GM19452 (cell line): ENCODE data around the gene TRIM59.
A peak's percentile ranks its signal among the peaks of the same experiment; 100 is the strongest.
"Not testable (repeated sequence)": the region's sequence is repeated elsewhere in the genome, so short reads cannot be mapped to it uniquely, and the experiment has no call there.

Experiments used
- ATAC-seq: cut with Tn5 transposase; IDR thresholded peaks from one replicate; pipeline ENCODE4 v1.9.1; 2021; ENCODE audit not compliant: unreplicated experiment

TRIM59 gene

DNA sequence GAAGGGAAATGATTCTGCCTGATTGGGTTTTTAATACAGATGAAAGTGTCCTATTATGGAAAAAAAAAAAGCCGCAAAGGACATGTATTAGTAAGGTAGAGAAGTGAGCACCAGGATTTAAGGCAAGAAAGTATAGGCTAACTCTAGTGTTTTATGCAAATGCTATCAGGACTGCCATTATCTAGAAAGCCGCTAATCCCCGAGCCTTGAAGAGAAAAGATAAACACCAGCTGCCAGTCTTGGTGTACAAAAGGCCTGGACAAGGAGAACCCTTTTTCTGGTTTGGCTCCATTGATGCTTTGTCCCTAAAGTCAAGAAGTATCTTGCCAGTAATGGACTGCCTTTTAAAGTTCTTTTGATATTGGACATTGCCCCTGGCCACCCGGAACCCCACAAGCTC, 8.6 kb upstream of the TRIM59 start:
- no peak for ATAC-seq

DNA sequence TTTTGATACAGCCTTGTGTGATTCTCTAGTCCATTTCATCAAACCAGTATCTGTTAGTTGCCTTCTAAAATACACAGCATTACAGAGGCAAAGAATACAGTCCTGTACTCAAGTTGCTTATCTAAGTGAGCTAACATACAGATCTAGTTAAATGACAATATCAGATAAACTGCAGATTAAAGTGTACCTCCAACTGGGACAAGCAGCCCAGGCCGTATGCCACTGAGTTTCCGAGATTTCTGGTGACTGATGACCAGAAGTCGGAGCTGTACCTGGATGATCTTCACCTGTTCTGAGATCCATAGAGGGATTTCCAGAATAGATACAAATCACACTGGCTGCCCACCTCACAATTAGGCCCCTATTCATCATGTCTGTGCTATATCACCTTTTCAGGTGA, 6.3 kb upstream of the TRIM59 start:
- ATAC-seq: no peak

DNA sequence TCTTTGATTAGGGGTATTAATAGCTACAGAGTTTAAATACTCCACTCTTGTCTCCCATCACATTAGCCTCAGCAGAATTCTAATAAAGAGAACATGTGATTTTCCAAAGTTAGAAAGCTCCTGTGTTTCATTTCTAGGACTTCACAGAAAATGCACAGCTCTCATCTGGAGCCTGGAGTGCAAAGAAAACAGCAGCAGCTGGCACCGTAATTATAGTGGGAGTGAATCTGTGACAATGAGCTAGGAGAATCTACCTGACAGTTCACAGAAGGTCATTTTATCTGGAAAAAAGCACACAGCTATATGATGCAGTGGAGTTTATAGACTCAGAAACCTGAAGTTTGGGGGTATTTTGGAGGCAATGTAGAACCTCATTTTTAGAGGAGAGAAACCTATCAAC, 5.4 kb upstream of the TRIM59 start:
- ATAC-seq: no peak

DNA sequence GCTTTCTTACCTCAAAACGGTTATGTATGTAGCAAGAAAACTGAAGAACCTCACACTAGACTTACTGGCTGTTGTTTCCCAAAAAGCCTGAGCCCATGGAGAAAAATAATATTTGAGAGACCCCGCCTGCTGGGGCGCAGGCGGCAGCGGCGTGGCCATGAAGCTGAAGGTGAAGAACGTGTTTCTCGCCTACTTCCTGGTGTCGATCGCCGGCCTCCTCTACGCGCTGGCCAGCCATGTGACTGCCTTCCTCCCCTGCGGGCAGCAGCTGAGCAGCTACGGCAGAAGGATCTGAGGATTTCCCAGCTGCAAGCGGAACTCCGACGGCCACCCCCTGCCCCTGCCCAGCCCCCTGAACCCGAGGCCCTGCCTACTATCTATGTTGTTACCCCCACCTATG, 2.7 kb upstream of the TRIM59 start:
- not testable (repeated sequence) for ATAC-seq

DNA sequence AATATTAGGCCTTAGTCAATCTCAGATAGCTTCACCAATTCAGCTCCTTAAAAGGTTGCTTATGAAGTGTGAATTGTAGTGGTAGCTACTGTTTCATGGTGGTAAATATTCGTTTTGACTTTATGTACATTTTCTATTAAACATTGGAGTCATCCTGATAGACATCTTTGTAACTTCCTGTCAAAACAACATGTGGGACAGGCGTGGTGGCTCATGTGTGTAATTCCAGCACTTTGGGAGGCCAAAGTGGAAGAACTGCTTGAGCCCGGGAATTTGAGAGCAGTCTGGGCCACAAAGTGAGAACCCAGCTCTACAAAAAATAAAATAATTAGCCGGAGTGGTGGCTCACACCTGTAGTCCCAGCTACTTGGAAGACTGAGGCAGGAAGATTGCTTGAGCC, 2.0 kb upstream of the TRIM59 start:
- no peak for ATAC-seq

DNA sequence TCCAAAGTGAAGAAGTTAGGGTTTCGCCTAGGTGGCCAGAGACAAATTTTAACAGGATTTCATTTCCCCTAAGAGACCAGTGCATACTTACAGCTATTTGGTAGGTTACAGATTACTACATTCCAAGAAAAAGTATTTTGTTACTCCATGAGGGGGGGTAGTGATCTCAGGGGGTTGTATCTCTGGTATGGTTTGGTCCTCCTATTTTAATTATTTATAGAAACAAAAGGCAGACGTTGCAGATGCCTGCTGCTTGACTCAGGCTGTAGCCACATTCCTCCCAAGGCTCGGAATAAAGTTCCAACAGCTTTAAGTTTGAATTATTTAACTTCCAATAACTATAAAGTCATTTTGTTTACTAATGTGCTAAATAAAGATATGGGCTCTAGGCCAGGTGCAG, 1.3 kb upstream of the TRIM59 start:
- ATAC-seq: no peak

DNA sequence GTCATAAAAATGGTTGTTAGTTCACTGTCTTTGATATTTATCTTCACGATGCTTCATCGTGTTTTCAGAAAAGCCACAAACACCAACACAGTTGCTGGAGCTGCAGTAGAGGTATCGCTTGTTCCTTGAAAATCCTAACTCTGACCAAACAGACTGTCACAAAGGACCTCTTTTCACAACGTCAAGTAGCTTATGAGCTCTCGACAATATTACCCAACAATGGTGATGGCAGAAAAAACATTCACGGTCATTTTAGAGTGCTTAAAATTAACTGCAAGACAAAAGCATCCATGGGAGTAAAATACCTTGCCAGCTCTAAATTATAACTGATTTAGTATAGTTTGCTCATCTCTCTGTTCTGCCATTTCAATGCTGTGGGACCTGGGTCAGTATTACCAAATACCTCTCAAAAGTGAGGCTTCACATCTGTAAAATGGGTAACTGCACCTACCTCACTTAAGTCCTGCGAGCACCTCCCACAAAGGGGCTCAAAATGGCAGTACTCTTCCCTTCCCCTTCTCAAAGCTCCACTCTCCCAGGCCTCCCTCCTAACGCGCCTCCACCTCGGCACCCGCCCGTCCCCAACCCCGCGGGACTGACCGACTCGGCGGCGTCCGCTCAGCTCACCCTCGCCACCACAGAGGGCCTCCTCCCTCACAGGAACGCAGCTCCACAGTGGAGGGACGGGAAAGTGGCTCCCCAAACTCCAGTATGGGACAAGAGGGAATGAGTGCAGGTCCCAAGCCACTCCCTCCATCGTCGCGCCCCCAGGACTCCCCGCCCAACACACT, 546 bp downstream of the TRIM59 start:
- peak; percentile 45 for ATAC-seq

DNA sequence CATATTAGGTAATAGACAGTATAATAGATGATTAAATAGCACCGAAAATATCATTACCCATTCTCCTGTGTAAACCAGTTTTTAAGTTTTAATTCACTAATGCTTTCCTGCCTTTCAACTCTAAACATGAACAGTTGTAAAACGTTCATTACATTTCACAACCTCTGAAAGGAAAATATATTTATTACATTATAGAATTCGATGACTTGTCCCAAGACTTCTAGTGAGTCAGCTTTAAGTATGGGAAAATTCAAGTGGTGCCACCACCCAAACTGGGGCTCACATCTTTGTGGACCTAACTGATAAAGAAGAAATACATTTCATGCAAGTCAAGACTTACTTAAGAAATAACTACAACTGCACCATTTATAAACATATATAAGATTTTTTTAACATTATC, 2.0 kb downstream of the TRIM59 start:
- no peak for ATAC-seq

DNA sequence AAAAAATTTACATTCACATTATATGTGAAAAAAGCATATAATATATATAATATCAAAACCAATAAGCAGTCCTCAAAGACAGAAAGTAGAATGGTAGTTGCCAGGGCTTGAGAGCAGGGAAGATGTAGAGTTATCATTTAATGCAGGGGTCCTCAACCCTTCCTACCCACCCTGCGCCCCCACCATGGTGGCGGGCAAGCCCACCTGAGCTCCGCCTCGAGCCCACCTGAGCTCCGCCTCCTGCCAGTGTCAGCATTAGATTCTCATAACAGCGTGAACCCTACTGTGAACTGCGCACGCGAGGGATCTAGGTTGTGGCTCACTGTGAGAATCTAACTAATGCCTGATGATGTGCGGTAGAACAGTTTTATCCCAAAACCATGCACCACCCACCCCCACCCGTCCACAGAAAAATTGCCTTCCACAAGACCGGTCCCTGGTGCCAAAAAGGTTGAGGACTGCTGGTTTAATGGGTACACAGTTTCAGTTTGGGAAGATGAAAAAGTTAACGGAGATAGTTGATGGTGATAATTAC, 3.0 kb downstream of the TRIM59 start:
- ATAC-seq: no peak

DNA sequence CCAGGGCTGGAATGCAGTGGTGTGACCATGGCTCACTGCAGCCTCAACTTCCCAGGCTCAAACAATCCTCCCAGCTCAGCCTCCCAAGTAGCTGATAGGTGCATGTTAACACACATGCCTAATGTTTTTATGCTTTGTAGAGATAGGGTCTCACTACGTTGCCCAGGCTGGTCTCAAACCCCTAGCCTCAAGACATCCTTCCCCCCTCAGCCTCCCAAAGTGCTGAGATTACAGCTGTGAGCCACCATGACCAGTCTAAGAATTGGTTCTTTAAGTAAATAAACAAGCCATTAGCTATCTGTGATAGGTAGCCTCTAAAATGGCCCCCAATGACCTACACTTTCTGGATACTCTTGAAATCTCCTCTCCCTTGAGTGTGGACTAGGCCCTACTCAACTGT, 3.7 kb downstream of the TRIM59 start:
- ATAC-seq: no peak

DNA sequence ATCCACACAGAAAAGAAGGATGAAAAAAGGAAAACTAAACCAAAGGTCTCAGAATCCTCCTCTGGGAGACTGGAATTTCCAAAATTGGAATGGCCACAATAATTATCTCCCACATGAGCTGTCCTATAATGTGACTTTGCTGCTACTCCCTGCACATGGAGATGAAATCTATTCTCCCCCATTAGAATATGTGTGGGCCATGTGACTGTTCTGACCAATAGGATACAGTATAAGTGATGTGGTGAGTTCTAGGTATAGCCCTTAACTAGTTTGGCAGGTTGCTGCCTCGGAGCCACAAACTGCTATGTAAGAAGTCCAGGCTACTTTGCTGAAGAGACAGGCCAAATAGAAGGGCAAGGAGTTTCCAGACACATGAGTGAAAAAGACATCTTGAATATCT, 5.2 kb downstream of the TRIM59 start:
- no peak for ATAC-seq

DNA sequence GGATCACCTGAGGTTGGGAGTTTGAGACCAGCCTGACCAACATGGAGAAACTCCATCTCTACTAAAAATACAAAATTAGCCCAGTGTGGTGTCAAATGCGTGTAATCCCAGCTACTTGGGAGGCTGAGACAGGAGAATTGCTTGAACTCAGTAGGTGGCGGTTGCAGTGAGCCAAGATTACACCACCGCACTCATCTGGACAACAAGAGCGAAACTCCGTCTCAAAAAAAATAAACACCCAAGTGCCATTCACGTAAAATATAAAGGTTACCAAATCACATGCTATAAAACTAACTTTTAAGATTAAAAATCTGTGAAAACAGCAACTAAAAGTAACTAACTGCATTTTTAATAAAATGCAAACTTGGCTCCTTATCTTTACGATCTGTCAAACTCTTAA, 8.9 kb downstream of the TRIM59 start:
- no peak for ATAC-seq

DNA sequence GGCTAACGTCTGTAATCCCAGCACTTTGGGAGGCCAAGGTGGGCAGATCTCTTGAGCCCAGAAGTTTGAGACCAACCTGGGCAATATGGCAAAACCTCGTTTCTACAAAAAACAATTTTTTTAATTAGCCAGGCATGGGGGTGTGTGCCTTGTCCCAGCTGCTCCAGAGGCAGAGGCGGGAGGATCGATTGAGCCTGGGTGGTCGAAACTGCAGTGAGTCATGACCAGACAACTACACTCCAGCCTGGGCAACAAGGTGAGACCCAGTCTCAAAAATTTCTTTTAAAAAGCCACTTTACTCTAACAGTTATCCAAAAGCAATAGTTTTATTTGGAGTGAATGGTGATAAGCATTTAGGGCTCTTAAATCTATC, 12.5 kb downstream of the TRIM59 start:
- no peak for ATAC-seq

DNA sequence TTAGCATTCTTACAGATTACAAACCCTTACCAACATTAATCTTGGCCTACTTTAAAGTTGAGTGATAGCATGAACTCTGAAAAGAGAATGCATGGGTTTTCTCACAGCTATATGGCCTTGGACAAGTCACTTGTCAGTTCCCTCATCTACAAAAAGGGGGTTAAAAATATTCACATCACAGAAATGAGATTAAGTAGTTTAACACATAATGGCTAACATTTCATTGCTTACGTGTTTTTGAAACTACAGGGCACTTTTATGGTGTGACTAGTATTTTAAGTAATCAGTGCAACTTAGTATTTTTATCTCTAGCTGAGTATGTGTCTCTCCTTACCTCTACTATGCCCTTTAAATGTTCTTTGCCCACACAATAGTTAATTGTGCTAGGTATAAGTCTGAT, 13.8 kb downstream of the TRIM59 start:
- ATAC-seq: no peak

DNA sequence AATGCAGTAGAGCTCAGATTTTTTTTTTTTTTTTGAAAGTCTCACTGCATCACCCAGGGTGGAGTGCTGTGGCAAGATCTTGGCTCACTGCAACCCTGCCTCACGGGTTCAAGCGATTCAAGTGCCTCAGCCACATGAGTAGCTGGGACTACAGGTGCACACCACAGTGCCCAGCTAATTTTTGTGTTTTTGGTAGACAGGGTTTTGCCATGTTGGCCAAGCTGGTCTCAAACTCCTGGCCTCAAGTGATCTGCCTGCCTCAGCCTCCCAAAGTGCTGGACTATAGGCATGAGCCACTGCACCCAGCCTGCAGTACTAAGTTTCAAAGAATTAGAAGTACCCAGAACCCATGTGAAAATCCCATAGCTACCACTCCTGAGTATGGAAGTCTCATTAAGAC, 14.5 kb downstream of the TRIM59 start:
- no peak for ATAC-seq

DNA sequence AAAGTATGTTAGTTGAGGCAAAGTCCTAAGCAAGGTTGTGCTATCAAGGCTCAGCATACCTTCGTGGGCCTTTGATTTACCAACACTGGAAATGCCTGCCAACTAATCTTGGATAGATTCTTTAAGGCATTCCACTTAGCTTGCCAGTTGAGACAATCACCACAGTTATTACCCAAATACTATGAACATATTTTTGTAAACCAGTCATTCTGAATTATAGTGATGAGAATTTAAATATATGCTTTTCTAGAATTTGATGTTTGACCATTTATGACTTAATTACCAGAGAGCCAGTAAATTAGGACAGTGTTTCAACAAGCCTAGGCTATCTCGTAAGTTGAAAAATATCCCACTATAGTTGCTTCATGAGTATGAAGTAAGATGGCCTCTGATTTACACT, 15.5 kb downstream of the TRIM59 start:
- no peak for ATAC-seq

DNA sequence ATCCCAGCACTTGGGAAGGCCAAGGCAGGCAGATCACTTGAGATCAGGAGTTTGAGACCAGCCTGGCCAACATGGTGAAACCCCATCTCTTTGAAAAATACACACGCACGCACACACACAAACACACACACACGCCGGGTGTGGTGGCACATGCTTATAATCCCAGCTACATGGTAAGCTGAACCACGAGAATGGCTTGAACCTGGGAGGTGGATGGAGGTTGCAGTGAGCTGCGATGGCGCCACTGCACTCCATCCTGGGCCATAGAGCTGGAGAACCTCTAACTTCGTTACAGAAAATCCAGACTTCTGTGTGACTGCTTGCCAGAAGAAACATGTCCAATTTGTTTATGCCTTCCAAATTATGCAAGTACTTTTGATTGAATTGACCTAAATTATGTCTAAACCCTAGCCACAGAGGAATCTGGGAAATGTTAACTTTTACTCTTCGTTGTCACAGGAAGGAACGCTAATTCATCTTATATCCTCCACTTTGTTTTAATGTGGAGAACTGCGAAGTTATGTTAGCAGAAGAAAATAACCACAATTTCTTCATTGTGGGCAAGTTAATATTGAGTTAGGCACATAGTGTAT, 21.7 kb downstream of the TRIM59 start:
- ATAC-seq: no peak

DNA sequence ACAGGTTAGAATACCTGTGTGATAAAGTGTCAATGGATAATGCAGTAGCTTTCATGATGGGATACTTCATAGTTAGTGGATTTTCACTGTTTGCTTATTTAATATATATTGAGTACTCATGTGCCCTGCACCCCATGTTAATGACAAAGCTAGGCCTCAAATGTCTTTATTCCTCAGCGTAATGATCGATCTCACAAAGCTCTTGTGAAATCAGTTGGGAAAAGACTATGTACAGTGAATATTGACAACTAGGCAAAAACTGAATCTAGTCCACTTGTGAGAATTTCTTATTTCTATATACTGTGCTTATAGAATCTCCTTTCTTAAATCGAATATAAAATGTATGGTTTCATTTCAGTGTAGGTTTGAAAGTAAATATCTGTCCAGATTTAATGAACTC, 32.3 kb downstream of the TRIM59 start:
- ATAC-seq: no peak

DNA sequence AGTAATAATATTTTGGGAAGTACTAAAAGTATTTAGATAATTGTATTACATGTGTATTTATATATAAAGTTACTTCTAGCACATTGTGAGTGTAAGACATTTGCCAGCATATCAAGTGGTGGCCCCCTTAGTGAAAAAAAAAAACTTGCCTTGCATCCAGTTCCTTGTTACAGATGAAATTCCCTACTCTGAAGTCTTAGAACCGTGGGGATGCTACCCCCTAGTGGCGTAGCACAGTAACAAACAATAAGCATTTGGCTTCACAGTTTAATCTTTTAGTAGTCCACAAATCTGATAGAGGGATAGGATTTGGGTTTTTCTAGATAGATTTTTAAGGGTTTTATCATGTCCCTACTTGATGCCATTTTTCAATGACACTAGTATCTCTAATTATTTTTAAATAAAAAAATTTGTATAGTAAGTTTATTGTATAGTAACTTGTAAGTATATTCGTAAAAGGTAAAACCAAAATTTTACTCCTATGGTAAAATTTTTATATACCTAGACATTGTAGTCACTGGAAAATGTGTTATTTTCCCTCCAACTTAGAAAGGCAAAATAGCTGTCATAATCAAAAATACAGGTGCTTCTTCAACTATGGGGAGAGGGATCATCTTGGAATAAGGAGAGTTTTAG, 35.9 kb downstream of the TRIM59 start:
- no peak for ATAC-seq

DNA sequence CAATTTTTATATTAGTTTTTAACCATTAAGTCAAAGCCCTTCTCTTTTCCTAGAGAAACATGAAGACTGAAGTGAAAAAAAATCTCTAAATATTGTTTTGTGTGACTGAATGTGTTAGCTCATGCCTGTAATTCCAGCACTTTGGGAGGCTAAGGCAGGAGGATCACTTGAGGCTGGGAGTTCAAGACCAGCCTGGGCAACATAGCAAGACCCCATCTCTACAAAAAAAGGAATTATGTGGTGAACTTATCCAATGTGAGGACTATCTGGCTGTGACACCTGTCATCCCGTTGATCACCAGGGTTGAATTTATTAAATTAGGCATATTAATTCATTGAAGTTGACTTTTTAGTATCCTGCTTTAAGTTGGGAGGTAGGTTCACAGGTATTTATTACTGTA, 37.1 kb downstream of the TRIM59 start:
- ATAC-seq: no peak

DNA sequence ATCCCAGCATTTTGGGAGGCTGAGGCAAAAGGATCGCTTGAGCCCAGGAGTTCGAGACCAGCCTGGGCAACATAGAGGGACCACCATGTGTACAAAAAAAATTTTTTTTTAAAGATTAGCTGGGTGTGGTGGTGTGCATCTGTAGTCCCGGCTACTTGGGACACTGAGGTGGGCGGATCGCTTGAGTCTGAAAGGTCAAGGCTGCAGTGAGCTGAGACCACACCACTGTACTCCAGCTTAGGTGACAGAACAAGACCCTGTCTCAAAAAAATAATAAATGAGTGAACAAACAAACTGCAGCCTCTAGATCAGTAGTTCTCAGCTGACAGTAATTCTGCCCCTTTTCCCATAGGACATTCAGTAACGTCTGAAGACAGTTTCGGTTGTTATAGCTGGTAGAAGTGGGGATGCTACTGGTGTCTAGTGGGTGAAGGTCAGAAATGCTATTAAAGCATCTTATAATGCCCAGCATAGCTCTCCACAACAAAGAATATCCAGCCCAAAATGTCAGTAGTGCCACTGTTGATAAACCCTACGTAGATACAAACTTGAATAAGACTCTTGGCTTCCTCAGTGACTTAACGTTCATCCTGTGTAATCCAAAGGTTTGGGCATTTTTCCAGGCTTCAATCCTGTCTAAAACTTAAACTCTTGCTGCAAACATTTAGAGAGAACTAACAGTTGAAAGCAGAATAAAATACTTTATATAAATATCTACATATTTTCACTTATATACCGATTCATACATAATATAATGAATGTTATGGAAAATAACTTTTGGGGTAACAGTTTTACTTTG, 39.6 kb downstream of the TRIM59 start:
- ATAC-seq: no peak
